NCI-H1105 (cell line): Measurements from ENCODE around the gene MED6.
A peak's percentile ranks its signal among the peaks of the same experiment; 100 is the strongest.

Experiments
- DNase-seq: peaks from one replicate; lab custom pipeline; 2025; lab: John Stamatoyannopoulos, UW

MED6 gene

GRCh38 chr14:70597731-70598130 is 2.7 kb downstream of the MED6 start:
- no peak for DNase-seq

- DNase-seq: no peak
Measured at GRCh38 chr14:70595443-70596185, 4.8 kb downstream of the MED6 start.

- no peak for DNase-seq
Measured at GRCh38 chr14:70594461-70594860, 6.0 kb downstream of the MED6 start.

DNA sequence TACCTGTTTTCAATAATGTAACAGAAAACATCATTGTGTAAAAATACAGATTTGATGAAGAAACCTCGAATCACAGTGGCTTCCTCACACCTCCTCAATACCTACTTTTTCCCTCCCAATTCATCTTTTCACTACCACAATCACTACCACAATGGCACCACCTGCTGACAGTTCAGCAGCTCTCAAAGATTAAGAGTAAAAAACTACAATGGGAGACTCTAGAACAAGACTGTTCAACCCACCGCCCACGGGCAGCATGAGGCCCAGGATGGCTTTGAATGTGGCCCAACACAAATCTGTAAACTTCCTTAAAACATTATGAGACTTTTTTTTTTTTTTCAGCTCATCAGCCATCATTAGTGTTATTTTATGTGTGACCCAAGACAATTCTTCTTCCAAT is 15.2 kb downstream of the MED6 start:
- DNase-seq: no peak

GRCh38 chr14:70576891-70577290 is 23.6 kb downstream of the MED6 start:
- no peak for DNase-seq

DNA sequence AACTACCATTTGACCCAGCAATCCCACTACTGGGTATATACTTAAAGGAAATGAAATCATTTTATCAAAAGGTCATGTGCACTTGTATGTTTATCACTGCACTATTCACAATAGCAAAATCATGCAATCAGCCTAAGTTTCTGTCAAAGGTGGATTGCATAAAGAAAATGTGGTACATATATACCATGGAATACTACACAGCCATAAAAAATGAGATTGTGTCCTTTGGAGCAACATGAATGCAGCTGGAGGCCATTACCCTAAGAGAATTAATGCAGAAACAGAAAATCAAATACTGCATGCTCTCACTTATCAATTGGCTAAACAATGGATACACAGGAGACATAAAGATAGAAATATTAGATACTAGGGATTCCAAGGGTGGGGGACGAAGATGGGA is 27.4 kb downstream of the MED6 start:
- DNase-seq: no peak

GRCh38 chr14:70571139-70571538 is 29.3 kb downstream of the MED6 start:
- DNase-seq: no peak

GRCh38 chr14:70567791-70568190 is 32.7 kb downstream of the MED6 start:
- DNase-seq: peak; percentile 12

- no peak for DNase-seq
Measured at GRCh38 chr14:70563869-70564268, 36.6 kb downstream of the MED6 start.

- DNase-seq: no peak
Measured at GRCh38 chr14:70563417-70563816, 37.0 kb downstream of the MED6 start.

- DNase-seq: no peak
Measured at GRCh38 chr14:70558356-70558755, 42.1 kb downstream of the MED6 start.

DNA sequence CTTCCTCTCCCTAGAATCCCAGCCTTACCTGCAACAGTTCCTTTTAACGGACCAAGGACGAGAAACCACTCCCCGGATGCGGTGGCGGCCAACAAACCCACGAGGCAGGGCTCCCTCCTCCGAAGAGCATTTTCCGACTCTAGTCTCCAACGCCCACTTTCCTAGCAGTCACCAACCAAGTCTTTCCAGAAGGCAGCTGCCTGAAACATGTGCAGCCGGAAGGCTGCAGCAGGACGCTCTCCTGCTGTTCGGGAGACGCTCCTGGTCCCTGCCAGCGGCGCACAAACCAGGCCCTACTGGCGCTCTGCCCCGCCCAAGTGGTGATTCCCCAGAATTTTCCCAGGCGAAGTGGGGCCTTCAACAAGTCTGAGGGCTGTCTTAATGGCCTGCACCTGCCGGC is 44.6 kb downstream of the MED6 start:
- no peak for DNase-seq

DNA sequence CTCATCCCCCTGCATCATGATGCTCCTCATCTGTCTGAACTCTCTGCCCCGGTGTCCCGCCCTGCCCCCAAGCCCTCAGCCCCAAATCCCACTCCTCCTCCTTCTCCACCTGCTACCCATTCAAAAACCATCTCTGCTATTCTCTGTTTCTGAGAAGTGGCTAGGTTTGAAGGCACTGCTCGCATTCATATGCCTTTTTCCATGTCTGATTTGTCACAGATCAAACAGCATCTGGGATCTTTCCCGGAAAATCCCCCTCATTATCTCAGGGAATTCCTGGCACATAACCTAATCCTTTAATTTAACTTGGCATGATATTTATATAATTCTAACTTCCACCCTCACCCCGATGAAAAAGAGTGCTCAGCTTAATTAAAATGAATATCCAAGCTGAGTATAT is 62.4 kb downstream of the MED6 start:
- no peak for DNase-seq

DNA sequence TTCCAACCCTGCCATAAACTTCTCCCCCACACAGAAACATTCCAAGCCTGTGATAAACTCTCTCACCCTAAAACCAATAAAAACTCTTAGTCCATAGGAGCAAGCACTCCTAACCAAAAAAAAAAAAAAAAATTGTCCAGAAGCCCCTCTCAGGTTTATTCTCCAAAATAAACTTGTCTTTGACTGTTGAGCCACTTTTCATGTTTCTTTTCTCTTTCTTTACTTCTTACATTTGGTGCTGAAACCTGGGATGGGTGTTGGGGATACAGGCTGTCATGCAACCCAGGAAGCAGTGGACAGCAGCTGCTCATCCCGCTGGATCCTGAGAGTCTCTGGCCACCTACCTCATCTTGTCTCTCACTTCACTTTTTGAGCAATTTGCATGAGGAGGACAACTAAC is 63.6 kb downstream of the MED6 start:
- no peak for DNase-seq

GRCh38 chr14:70534904-70535303 is 65.6 kb downstream of the MED6 start, which contains the start of gene ADAM20:
Gene ADAM20, minus strand, starts transcription at chr14:70535004. Its CDS starts 10,247 bp downstream, at chr14:70524757.
- DNase-seq: no peak
